Medulla oblongata (tissue), 1 donor: Measurements from ENCODE around the gene NRP1.
"Not testable (repeated sequence)": the region's sequence is repeated elsewhere in the genome, so short reads cannot be mapped to it uniquely, and the experiment has no call there.

ENCODE experiments used
- DNase-seq: peaks from one replicate; pipeline ENCODE4 v3.0.0-alpha.2; 2015; ENCODE audit errors: extremely low spot score

Gene NRP1

DNA sequence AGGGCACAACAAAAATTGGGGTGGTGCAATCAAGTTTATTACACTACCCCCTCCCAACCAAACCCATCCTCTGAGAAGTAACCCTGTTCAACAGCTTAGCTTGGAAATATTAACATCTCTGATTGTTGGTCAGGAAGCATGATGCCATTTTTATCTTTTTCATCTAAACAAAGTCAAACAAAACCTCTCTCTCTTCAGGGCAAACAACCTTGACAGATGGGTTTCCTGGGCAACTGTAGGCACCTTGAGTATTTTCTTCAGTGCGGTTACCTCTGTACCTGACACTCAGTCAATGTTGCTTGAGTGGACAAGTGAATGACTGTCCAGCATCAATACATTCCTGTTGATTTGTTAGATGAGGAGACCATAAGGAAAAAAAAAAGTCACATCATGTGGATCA is 183.6 kb downstream of the NRP1 start:
- no peak for DNase-seq

- DNase-seq, result no peak
Observed at GRCh38 chr10:33150146-33150545, 184.3 kb downstream of the NRP1 start.

- DNase-seq, result no peak
Observed at GRCh38 chr10:33147013-33147310, 187.5 kb downstream of the NRP1 start.

DNA sequence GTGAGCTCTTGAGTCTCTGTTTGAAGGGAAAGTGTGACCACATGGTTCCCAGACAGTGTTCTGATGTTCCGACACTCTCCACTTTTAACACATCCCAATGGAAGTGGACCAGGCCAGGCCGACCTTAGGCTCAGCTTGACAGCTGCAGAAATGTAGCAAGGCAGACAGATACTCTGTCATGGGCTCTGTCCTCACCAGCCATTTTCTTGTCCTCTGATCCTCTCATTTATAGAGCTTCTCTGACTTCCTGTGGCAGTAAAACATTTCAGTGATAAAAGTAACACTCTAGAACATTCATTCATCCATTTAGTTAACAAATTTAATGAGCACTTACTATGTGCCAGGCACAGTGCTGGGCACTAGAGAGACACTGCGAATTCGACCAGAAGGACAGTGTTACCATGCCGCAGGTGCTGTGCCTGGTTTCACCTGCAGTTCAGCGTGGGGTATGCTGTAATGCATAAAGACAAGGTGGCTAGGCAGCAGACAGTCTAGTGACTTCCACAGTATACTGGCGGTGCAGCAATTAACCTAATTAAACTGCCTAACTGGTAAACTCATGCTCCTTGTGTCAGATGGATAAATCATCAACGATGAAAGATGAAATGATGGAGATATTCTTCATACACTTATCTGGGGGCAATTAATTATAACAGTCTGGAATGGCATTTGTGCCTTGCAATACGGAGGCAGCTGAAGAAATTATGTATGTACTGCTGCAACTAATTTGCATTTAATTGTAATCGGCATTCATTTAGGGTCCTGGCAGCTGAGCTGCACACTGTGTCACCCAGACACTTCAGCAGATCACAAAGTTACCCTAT is 188.1 kb downstream of the NRP1 start:
- no peak for DNase-seq

GRCh38 chr10:33145451-33146188 is 188.8 kb downstream of the NRP1 start:
- DNase-seq, result peak; percentile 69

DNA sequence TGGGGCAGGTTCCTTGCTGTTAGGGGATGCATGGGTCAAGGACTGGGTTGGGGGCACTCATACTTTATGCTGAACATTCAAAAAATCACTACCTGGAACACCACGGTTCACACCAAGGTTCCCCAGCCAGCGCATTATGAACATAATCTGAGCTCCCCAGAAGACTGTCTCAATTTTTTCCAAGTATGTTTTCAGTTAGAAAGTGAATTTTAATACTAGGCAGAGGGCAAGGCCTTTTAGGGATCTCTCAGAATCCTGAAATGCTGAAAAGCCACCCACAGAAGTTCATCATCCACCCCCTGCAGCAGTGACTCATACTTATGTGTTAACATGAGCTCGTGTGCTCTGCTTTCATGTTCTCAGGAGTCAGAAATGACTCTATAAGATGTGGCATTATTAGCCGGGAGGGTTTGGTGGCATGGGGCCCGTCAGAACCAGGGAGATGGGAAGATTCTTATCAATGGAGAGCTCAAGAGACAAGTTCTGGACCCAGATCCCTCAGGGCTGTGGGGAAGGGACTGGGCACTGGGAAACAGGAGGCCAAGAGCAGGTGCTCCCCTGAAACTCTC is 191.2 kb downstream of the NRP1 start:
- no peak for DNase-seq

DNA sequence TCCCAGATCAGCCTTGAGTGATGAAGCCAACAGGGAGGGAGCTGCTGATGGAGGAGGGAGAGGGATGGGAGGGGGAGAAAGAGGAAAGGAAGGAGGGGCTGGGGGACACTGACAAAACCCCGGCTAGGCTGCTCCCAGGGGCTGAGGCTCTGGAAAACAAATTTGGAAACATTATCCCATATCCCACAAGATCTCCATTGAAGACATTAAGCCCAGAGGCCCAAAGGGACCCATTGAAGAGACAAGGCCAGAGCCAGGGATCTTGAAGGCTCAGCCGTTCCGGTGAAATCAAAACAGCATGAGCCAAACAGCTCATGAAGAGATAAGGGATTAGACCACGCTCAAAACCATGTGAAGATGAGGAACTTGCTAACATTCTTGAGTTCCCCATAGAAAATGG is 192.2 kb downstream of the NRP1 start:
- no peak for DNase-seq

GRCh38 chr10:33141251-33141650 is 193.2 kb downstream of the NRP1 start:
- DNase-seq, result no peak

GRCh38 chr10:33139181-33139646 is 195.3 kb downstream of the NRP1 start:
- DNase-seq, result no peak

GRCh38 chr10:33138686-33139085 is 195.8 kb downstream of the NRP1 start:
- DNase-seq, result not testable (repeated sequence)

DNA sequence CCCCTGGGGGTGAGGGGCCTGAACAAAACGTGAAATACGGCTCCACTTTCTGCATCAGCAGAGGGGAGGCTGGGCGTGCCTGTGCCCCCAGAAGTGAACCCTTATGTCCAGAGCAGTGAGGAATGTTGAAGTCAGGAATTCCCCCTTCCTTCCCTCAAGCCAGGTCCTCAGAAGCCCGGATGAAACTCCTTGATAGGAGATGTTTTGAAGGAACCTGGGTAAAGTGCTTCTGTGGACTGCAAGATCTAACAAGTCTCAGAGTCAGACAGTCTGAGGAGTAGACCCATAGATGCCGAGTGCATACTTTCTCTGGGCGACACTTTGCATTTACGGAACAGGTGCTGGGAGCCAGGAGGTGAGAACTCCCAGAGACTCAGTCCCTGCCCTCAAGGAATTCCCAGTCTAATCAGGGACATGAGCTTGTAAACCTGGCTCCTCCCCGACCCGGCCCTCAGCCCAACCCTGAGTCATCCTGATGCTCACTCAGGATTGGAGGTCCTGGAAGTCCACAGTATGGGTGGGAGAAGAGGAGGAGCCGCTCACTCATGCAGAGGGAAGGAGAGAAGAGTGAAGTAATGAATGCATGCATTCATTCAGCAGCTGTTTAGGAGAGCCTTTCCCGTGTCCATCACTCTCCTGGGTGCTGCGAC is 197.0 kb downstream of the NRP1 start:
- DNase-seq, result no peak

DNA sequence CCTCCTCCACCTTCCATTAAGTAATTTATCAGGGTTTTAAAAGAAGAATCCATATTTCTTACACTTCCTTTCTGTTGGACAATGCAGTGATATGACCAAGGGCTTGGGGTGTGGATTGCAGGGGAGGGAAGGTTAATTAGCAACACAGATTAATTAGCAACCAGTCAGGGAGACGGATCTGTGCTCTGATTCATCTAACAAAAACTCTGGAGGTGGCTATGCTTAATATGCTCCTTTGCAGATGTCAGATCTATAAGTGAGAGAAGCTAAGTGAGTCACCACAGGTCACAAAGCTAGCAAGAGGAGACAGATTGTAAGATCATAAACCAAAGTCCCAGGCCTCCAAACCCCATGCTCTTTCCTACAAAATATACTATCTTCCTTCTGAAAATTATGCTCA is 197.7 kb downstream of the NRP1 start:
- DNase-seq, result no peak

GRCh38 chr10:33136271-33136670 is 198.2 kb downstream of the NRP1 start:
- DNase-seq, result no peak

DNA sequence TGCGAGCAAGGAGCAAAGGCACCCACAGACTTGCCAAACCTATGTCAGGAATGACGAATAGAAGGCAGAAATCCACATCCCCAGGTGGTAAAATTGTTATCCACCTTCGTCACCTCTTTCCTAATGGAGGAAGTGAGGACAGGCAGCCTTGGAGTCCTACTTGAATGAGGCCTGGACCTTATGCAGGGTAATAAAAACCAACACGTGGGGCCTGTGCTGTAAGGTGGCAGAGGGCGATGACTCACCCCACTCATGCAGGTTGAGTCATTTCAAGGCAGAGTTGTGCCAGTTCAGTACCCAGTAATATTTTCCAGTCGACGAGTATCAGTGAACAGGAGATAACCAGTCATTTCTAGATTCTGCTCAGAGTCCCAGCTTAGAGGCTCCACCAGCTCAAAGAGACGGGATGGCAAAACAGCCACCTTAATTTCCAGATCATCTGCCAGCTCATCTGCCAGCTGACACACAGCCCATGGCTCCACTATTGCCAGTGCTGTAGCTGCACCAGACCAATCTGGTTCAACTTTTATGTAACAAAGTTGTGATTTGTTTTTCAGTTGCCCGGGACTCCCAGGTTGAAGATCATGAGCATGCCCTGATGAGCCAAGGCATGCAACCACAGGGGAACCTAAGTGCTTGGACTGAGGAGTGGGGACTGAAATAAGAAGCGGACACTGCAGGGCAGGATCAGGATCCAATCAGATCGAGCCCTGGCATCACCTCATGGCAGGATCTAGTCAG is 200.3 kb downstream of the NRP1 start:
- peak; percentile 6 for DNase-seq

DNA sequence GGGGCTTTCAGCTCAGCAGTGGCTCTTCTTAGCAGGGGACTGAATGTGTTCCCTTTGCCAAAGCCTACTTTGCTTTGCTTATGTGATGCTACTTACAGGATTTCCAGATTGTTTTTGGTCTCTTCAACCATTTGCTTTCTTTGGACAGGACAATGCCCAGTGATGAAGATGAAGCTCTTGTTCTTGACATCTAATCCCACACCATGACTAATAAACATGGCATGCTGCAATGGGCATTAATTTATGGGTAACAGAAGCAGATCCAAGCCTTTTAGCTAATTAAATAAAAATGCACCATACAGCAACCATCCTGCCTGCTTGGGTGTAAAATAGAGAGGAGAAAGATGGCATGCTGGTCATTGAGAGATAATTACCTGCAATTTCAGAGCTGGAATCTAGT is 200.9 kb downstream of the NRP1 start:
- no peak for DNase-seq

- no peak for DNase-seq
Observed at GRCh38 chr10:33132626-33133025, 201.8 kb downstream of the NRP1 start.

- no peak for DNase-seq
Observed at GRCh38 chr10:33129996-33130386, 204.5 kb downstream of the NRP1 start.

GRCh38 chr10:33129141-33129995 is 205.1 kb downstream of the NRP1 start:
- DNase-seq, result no peak

- no peak for DNase-seq
Observed at GRCh38 chr10:33127622-33128021, 206.8 kb downstream of the NRP1 start.
